Measurements from ENCODE around the gene TRAK1. TPM values are rescaled to one million over a fixed set of nuclear protein-coding genes. Genes with fewer than 3 reads are reported as not detected.

Gene TRAK1
- total and polyA plus RNA-seq, 2 donors (not counting 1 experiment from before 2014, with no cell fraction given) = 71.3 to 129 TPM

GRCh38 chr3:42229266-42229941, 138.2 kb downstream of the TRAK1 start:
- ChIA-PET POLR2A (no interaction called here), CTCF (interaction anchor here (1.0 to 2.5 kb wide), 4 partner anchors 13 to 313 kb away, joined by 3 to 13 read pairs (median 3); no protein-coding TSS in a partner anchor)
- WGBS (ENCODE audit: insufficient coverage) = 69% methylated on average over 5 of the region's 5 CpGs
- Mint-ChIP-seq H3K27me3 (peaks cover 4% of the 10 kb centered on the region), H3K4me3 (no peak overlapping the region), H3K27ac (no peak overlapping the region), H3K4me1 (no peaks in the 10 kb centered on the region), H3K9me3 (ENCODE audit: insufficient read depth) (no peaks in the 10 kb centered on the region)
- ATAC-seq (ENCODE audit: low read depth) (no peak), DNase-seq (no peak)
- no peaks in the 10 kb centered on the region for H3K4me1 ChIP-seq (ENCODE audit: control insufficient read depth in 2 of 2, insufficient read depth in 2 of 2, low read length in 2 of 2)
- no peaks in the 10 kb centered on the region for H3K27me3 ChIP-seq (replicated peaks in 1 of 4; ENCODE audit: control extremely low read depth in 1 of 4, control insufficient read depth in 3 of 4, insufficient read depth in 4 of 4, low read length in 3 of 4)
- peaks cover 2 to 17% of the 10 kb centered on the region in 2 experiments for H3K36me3 ChIP-seq (replicated peaks in 1 of 2; ENCODE audit: control extremely low read depth in 1 of 2, control insufficient read depth in 1 of 2, extremely low read depth in 1 of 2, insufficient read depth in 2 of 2, low read length in 1 of 2)
- no peak overlapping the region for H3K9ac ChIP-seq (ENCODE audit: low read length)
- no peak for TF ChIP-seq EZH2 (IDR thresholded peaks at IDR 0.05; ENCODE audit: borderline replicate concordance, insufficient read depth, low read depth, low read length, poor library complexity, severe bottlenecking)
- no peak for TF ChIP-seq CTCF (IDR thresholded peaks at IDR 0.05)
- H3K79me2 ChIP-seq (ENCODE audit: control insufficient read depth, insufficient read depth, low read length) = no peaks in the 10 kb centered on the region
- H2AFZ ChIP-seq (ENCODE audit: insufficient read depth, low read depth, low read length, poor library complexity, severe bottlenecking) = no peak overlapping the region
- peaks cover 0 to 7% (median 0%) of the 10 kb centered on the region in 3 donors for H3K9me3 ChIP-seq (ENCODE audit: control extremely low read depth in 1 of 3, control insufficient read depth in 2 of 3, insufficient read depth in 1 of 3, low read length in 2 of 3)
- H3K4me2 ChIP-seq (replicated peaks; ENCODE audit: low read depth, low read length, poor library complexity, severe bottlenecking) = no peak overlapping the region
- no peaks in the 10 kb centered on the region for H4K20me1 ChIP-seq (ENCODE audit: control insufficient read depth, insufficient read depth, low read length, poor library complexity, severe bottlenecking)
- intact Hi-C loops (cut with micrococcal nuclease) = no loop called here
- H3K4me3 ChIP-seq (ENCODE audit: control extremely low read depth in 1 of 5, extremely low read depth in 1 of 5, insufficient read depth in 1 of 5, low read depth in 2 of 5, low read length in 4 of 5) = no peak overlapping the region
- H3K27ac ChIP-seq (ENCODE audit: low read length in 2 of 2) = no peak overlapping the region

DNA sequence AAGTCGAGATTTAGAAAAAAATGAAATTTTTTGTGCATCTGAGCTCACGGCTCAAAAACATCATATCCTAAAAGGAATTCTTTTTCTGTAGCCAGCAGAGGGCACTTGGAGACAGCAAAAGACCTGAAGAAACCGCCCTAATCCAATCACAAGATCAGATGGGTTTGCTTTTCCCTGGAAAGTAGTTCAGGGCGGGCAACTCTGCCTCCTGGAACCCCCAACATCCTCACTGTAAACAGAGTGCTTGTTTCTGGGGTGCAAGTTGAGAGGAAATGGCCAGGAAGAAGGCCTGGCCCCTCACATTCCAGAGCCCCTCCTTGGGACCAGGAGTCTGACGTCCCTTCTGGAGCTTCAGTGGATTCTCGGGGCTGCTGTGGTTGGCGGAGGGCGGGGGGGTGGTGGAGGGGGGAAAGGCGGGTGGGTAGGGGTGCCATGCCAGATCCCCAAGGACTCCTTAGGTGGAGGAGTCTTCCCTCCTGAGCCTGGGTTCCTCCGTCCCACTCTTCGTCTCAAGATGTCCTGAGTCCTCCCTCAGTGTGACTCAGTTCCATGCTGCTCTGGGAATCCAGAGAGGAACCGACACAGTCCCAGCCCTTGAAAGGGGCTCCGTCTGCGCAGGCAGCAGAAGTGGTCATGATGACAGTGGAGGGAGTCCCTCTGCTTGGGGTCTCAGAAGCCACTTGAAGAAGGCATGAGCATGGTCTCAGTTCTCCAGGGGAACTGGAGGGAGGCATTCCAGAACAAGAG, 139.0 kb downstream of the TRAK1 start:
- Mint-ChIP-seq H3K4me3 (no peak overlapping the region), H3K9me3 (ENCODE audit: insufficient read depth) (no peaks in the 10 kb centered on the region), H3K27me3 (peaks cover 11% of the 10 kb centered on the region), H3K27ac (no peak overlapping the region), H3K4me1 (no peaks in the 10 kb centered on the region)
- H3K4me3 ChIP-seq (ENCODE audit: control extremely low read depth in 1 of 5, extremely low read depth in 1 of 5, insufficient read depth in 1 of 5, low read depth in 2 of 5, low read length in 4 of 5) = no peak overlapping the region
- 98% methylated on average over 5 of the region's 14 CpGs for WGBS (ENCODE audit: insufficient coverage)
- CTCF ChIA-PET = interaction anchor here (0.6 to 2.5 kb wide), 4 partner anchors 213 to 313 kb away, joined by 3 to 13 read pairs (median 3); no protein-coding TSS in a partner anchor
- no peak overlapping the region for H3K4me2 ChIP-seq (replicated peaks; ENCODE audit: low read depth, low read length, poor library complexity, severe bottlenecking)
- TF ChIP-seq CTCF (IDR thresholded peaks at IDR 0.05) = no peak
- no peak for TF ChIP-seq EZH2 (IDR thresholded peaks at IDR 0.05; ENCODE audit: borderline replicate concordance, insufficient read depth, low read depth, low read length, poor library complexity, severe bottlenecking)
- no peaks in the 10 kb centered on the region for H4K20me1 ChIP-seq (ENCODE audit: control insufficient read depth, insufficient read depth, low read length, poor library complexity, severe bottlenecking)
- no peaks in the 10 kb centered on the region for H3K79me2 ChIP-seq (ENCODE audit: control insufficient read depth, insufficient read depth, low read length)
- H3K36me3 ChIP-seq (replicated peaks in 1 of 2; ENCODE audit: control extremely low read depth in 1 of 2, control insufficient read depth in 1 of 2, extremely low read depth in 1 of 2, insufficient read depth in 2 of 2, low read length in 1 of 2) = peaks cover 2 to 11% of the 10 kb centered on the region in 2 experiments
- peaks cover 0 to 7% (median 0%) of the 10 kb centered on the region in 3 donors for H3K9me3 ChIP-seq (ENCODE audit: control extremely low read depth in 1 of 3, control insufficient read depth in 2 of 3, insufficient read depth in 1 of 3, low read length in 2 of 3)
- DNase-seq = no peak
- POLR2A ChIA-PET = no interaction called here
- intact Hi-C loops (cut with micrococcal nuclease) = no loop called here
- no peak for ATAC-seq (ENCODE audit: low read depth)
- H3K27ac ChIP-seq (ENCODE audit: low read length in 2 of 2) = no peak overlapping the region
- H3K4me1 ChIP-seq (ENCODE audit: control insufficient read depth in 2 of 2, insufficient read depth in 2 of 2, low read length in 2 of 2) = no peaks in the 10 kb centered on the region
- peaks cover 0 to 7% (median under 1%) of the 10 kb centered on the region in 4 experiments for H3K27me3 ChIP-seq (replicated peaks in 1 of 4; ENCODE audit: control extremely low read depth in 1 of 4, control insufficient read depth in 3 of 4, insufficient read depth in 4 of 4, low read length in 3 of 4)
- no peak overlapping the region for H2AFZ ChIP-seq (ENCODE audit: insufficient read depth, low read depth, low read length, poor library complexity, severe bottlenecking)
- H3K9ac ChIP-seq (ENCODE audit: low read length) = no peak overlapping the region

All from B cell (primary cell).